Loucy (cell line): ENCODE data around the gene FAM135A.

Experiments used
- CTCF ChIP-seq: fragments of 200-600 bp; sonication (generic); conservative IDR thresholded peaks from 2 replicates; pipeline ENCODE4 v1.5.1; 2014; ENCODE audit warnings: mild to moderate bottlenecking, antibody characterized with exemption, low read length
- EZH2phosphoT487 ChIP-seq: fragments of 200-600 bp; IDR thresholded peaks from 2 replicates; pipeline ENCODE4 v1.6.1; 2018; ENCODE audit warnings: antibody characterized with exemption, mild to moderate bottlenecking, moderate library complexity, borderline replicate concordance

GRCh38 chr6:70390067-70390466, 23.2 kb upstream of the FAM135A start:
- TF ChIP-seq CTCF (no peak), EZH2phosphoT487 (no peak)
